Measurements from ENCODE around the gene KLHL29.

KLHL29 gene

GRCh38 chr2:23381485-23381884 lies 3.5 kb upstream of the KLHL29 start:
- TF ChIP-seq, protein P1, sequence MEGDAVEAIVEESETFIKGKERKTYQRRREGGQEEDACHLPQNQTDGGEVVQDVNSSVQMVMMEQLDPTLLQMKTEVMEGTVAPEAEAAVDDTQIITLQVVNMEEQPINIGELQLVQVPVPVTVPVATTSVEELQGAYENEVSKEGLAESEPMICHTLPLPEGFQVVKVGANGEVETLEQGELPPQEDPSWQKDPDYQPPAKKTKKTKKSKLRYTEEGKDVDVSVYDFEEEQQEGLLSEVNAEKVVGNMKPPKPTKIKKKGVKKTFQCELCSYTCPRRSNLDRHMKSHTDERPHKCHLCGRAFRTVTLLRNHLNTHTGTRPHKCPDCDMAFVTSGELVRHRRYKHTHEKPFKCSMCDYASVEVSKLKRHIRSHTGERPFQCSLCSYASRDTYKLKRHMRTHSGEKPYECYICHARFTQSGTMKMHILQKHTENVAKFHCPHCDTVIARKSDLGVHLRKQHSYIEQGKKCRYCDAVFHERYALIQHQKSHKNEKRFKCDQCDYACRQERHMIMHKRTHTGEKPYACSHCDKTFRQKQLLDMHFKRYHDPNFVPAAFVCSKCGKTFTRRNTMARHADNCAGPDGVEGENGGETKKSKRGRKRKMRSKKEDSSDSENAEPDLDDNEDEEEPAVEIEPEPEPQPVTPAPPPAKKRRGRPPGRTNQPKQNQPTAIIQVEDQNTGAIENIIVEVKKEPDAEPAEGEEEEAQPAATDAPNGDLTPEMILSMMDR (IDR thresholded peaks at IDR 0.05; ENCODE audit: low read depth, low read length) = no peak
- Histone ChIP-seq H3K36me3 (peaks cover 2% of the 10 kb centered on the region; the same call in 1 of the 2 replicates), H3K9me3 (no peaks in the 10 kb centered on the region), H3K4me1 (peaks cover 9% of the 10 kb centered on the region), H3K4me3 (ENCODE audit: low read depth, low read length) (no peak overlapping the region), H3K27me3 (no peaks in the 10 kb centered on the region)
- DNase-seq = no peak

DNA sequence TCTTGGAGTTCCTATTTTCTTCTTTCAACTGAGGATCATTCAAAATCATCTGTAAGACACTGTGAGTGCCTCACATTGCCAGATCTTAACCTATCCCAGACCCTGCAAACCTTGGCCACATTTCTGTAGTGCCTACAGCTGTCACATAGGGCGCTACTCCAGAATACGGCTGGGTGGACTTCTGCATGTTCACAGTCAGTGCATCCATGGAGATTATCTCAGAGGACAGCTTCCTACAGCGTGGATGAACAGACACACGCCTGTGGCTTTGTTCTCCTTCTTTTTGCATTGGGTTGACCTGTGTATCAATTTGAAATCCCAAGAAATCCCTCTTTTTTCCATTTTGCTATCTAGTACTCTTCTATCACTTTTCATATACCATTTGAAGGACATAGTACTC lies 1.9 kb upstream of the KLHL29 start:
- peaks cover 2% of the 10 kb centered on the region; the same call in 1 of the 2 replicates for H3K36me3 ChIP-seq
- DNase-seq = peak; percentile 33
- TF ChIP-seq, protein P1 (IDR thresholded peaks at IDR 0.05; ENCODE audit: low read depth, low read length) = no peak
- no peaks in the 10 kb centered on the region; the same call in 1 of the 2 replicates for H3K27me3 ChIP-seq
- no peaks in the 10 kb centered on the region for H3K9me3 ChIP-seq
- peaks cover 9% of the 10 kb centered on the region for H3K4me1 ChIP-seq
- no peak overlapping the region for H3K4me3 ChIP-seq (ENCODE audit: low read depth, low read length)

DNA sequence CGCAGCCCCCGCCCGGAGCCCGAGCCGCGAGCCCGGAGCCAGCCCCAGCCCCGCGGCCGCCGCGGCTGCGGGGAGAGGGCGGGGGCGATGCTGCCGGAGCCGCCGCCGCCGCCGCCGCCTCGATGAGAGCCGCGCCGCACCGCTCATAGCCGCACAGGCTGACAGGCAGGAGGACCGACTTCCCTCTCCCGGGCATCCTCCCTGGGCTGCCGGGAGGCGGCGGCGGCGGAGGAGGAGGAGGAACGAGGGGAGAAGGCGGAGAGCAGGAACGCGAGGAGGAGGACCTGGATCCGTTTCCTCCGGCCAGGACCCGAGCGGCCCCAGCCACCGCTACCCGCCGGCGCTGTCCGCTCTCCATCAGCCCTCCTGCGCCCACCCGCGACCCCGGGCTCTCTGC lies 370 bp downstream of the KLHL29 start:
- Histone ChIP-seq H3K4me3 (ENCODE audit: low read depth, low read length) (peak overlapping the region; percentile 91), H3K4me1 (peaks cover 11% of the 10 kb centered on the region), H3K9me3 (no peaks in the 10 kb centered on the region), H3K36me3 (peaks cover 2% of the 10 kb centered on the region; the same call in 1 of the 2 replicates), H3K27me3 (no peaks in the 10 kb centered on the region; the same call in 1 of the 2 replicates)
- DNase-seq = peak; percentile 62
- TF ChIP-seq, protein P1 (IDR thresholded peaks at IDR 0.05; ENCODE audit: low read depth, low read length) = no peak

DNA sequence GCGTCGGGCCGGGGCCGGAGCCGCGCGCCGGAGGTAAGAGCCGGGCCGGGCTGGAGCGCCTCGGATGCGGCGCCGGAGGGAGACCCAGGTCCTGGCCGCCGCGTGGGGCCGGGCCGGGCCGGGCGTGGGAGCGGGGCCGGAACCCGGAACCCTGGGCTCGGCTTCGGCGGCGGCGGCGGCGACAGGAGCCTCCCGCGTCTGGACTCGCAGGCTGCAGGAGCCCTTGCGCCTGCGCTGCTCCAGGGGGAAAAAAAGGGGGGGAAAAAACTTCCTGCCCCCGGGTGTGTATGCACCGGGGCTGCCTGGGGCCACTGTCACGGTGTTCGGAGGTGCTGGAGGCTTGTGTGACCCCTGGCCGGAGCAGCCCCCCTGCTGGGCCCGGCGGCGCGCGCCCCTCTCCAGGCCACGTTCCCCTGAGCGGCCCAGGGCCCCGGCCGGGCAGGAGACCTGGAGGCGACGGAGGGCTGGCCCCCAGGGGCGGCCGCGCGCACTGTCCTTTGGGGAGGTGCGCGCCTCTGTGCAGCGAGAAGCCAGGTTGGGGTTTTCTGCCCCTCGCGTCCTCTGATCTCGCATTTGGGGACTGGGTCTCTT lies 864 bp downstream of the KLHL29 start:
- no peaks in the 10 kb centered on the region; the same call in 1 of the 2 replicates for H3K27me3 ChIP-seq
- peaks cover 2% of the 10 kb centered on the region; the same call in 1 of the 2 replicates for H3K36me3 ChIP-seq
- H3K4me3 ChIP-seq (ENCODE audit: low read depth, low read length) = peak overlapping the region; percentile 91
- no peaks in the 10 kb centered on the region for H3K9me3 ChIP-seq
- TF ChIP-seq, protein P1 (IDR thresholded peaks at IDR 0.05; ENCODE audit: low read depth, low read length) = no peak
- peaks cover 9% of the 10 kb centered on the region for H3K4me1 ChIP-seq
- DNase-seq = peak; percentile 41

DNA sequence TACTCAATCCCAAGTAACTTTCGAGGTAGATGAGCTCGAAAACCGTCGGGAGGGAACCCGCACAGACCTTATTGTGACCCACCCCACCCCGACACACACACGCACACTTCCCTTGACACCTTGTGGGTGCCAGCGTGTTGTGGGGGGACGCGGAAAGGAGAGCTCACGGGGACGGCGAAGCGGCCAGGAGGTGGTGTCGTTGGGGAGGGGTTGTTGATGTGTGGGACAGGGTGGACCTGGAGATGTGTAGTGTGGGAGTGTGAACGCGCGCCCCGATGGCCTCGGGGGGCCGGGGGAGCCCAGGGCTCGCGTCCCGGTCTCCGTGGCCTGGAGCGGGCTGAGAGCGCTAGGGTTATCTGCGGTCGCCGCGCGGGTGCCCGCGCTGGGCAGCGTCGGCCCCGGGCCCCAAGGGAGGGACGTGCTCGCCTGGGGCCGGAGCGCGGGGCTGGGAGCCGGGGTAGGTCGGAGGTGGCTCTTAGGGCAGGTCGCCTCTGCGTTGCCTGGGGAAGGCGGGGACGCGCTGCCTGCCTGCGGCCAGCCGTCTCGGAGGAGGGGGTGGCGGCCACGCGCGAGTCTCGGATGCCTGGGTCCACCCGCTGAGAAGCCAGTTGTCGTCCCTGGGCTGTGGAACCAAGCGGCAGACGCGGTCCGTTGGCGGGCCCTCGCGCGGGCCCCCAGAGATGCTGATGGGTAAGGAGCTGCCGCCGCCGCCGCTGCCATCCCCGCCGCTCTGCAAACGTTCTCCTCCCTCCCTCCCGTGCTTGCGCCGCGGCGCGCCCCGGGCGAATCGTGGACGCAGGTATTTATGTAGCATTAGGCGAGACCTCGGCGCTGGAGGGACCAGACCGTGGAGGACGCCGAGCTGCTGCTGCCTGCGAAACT lies 1.6 kb downstream of the KLHL29 start:
- DNase-seq = peak; percentile 48

More for the DNA sequence above, 1.6 kb downstream of the KLHL29 start:
- Histone ChIP-seq H3K4me1 (peaks cover 4% of the 10 kb centered on the region; the same call in 1 of the 2 replicates), H3K9me3 (no peaks in the 10 kb centered on the region), H3K27me3 (no peaks in the 10 kb centered on the region; the same call in 1 of the 2 replicates), H3K36me3 (peaks cover 2% of the 10 kb centered on the region; the same call in 1 of the 2 replicates), H3K4me3 (ENCODE audit: low read depth, low read length) (peak overlapping the region; percentile 91)
- TF ChIP-seq, protein P1 (IDR thresholded peaks at IDR 0.05; ENCODE audit: low read depth, low read length) = no peak
